ENCODE measurements around the gene UBE2U. TPM values are rescaled to one million over a fixed set of nuclear protein-coding genes. Genes with fewer than 3 reads are reported as not detected.

Gene UBE2U
- total and polyA plus RNA-seq, 9 donors, result not detected

DNA sequence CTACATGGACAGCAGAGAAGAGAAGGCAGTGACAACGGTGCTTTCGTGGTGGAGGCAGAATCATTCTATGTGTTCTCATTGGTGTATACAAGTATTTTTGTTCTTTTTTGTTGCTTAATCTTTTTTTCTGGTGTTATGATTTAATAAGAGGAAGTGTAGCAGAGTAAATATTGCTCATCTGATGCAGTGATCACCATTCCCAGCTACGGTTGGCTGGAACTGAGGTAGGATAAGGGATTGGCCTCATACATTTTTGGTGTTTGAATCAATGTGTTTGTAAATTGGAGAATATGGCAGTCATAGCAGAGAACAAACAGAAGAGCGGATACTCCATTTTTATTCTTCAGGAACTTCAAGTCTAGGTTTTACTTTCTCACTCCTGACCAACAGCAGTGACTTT is 76.6 kb downstream of the UBE2U start:
- Histone ChIP-seq H3K4me1 (ENCODE audit: insufficient read depth) (no peaks in the 10 kb centered on the region), H3K4me3 (no peak overlapping the region), H3K27ac (no peak overlapping the region), H3K36me3 (no peaks in the 10 kb centered on the region), H3K9me3 (no peaks in the 10 kb centered on the region), H3K27me3 (no peaks in the 10 kb centered on the region)
- 91 to 94% (median 93%) methylated on average over 4 of the region's 4 CpGs for WGBS, 3 donors
- DNase-seq, result no peak
- intact Hi-C loops (cut with DNase I), result no loop called here
- TF ChIP-seq POLR2A (IDR thresholded peaks at IDR 0.05), result no peak
- TF ChIP-seq, protein P1, sequence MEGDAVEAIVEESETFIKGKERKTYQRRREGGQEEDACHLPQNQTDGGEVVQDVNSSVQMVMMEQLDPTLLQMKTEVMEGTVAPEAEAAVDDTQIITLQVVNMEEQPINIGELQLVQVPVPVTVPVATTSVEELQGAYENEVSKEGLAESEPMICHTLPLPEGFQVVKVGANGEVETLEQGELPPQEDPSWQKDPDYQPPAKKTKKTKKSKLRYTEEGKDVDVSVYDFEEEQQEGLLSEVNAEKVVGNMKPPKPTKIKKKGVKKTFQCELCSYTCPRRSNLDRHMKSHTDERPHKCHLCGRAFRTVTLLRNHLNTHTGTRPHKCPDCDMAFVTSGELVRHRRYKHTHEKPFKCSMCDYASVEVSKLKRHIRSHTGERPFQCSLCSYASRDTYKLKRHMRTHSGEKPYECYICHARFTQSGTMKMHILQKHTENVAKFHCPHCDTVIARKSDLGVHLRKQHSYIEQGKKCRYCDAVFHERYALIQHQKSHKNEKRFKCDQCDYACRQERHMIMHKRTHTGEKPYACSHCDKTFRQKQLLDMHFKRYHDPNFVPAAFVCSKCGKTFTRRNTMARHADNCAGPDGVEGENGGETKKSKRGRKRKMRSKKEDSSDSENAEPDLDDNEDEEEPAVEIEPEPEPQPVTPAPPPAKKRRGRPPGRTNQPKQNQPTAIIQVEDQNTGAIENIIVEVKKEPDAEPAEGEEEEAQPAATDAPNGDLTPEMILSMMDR (IDR thresholded peaks at IDR 0.05), result no peak
- no peak for TF ChIP-seq EP300 (IDR thresholded peaks at IDR 0.05)

DNA sequence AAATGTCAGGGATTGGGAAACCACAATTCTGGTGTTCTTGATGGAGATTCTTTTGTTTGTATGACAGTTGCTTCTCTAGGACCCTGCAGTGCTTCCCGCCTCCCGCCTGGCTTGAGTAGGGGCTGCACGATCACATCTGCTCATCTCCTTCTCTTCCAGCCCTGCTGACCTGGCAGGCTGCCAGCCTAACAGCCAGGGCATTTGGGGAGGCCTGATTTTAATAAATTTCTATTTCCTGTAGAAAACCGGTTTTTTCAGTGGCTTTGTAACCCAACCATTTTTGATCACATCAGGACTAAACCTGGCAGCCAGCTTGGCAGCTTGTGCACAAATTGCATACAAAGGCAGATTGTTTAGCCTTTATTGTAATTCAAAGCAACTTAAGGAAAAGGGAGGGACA is 78.9 kb downstream of the UBE2U start:
- intact Hi-C loops (cut with DNase I), result no loop called here
- no peak overlapping the region for H3K4me3 ChIP-seq
- WGBS, 3 donors, result 53 to 66% (median 60%) methylated on average over 4 of the region's 4 CpGs
- H3K36me3 ChIP-seq, result no peaks in the 10 kb centered on the region
- TF ChIP-seq EP300 (IDR thresholded peaks at IDR 0.05) (no peak), POLR2A (IDR thresholded peaks at IDR 0.05) (no peak)
- TF ChIP-seq, protein P1 (IDR thresholded peaks at IDR 0.05), result no peak
- H3K27ac ChIP-seq, result no peak overlapping the region
- H3K9me3 ChIP-seq, result no peaks in the 10 kb centered on the region
- H3K4me1 ChIP-seq (ENCODE audit: insufficient read depth), result no peaks in the 10 kb centered on the region
- no peaks in the 10 kb centered on the region for H3K27me3 ChIP-seq
- DNase-seq, result peak in 1 of 5 donors; percentile 35

DNA sequence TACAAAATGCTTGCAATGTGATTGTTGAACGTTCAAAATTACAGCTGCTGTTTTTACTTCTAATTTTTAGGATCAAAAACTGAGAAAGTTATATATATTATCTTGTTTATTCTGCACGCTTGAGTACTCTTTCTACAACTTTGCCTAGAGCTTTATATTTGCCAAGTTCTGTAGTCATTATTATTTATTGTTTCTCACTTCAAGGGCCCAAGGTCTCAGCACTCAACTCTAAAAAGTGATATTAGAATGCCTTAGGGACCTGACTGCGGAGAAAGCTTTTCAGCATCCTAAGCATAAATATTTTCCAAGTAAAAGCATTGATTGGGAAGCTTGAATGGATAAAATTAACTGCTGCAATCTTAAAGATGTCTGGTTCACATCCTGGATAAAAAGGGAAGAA is 83.6 kb downstream of the UBE2U start:
- intact Hi-C loops (cut with DNase I), result no loop called here

DNA sequence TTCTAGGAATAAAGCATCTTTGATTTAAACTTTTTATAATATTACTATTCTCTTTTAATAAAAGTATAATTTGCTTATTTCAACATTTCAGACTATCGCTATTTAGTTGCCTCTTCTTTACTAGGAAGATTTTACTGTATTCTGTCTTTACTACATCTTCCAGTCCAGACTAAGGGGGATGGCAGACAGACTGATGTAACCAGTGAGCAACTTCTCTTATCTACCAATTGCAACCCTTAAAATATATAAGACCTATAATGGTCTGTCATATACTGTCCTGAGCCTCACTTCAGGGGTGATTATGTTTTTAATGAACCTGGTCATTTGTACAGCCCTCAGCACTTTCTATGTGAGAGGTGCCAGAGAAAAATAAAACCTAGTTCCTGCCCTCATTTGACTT is 87.0 kb downstream of the UBE2U start:
- Histone ChIP-seq H3K36me3 (no peaks in the 10 kb centered on the region), H3K4me3 (no peak overlapping the region), H3K4me1 (ENCODE audit: insufficient read depth) (no peaks in the 10 kb centered on the region), H3K9me3 (no peaks in the 10 kb centered on the region), H3K27ac (no peak overlapping the region), H3K27me3 (no peaks in the 10 kb centered on the region)
- 79 to 98% (median 93%) methylated on average over 1 of the region's 1 CpG for WGBS, 3 donors
- no peak for DNase-seq
- intact Hi-C loops (cut with DNase I), result no loop called here
- TF ChIP-seq EP300 (IDR thresholded peaks at IDR 0.05) (no peak), POLR2A (IDR thresholded peaks at IDR 0.05) (no peak)
- TF ChIP-seq, protein P1 (IDR thresholded peaks at IDR 0.05), result no peak

More for the DNA sequence above, 83.6 kb downstream of the UBE2U start:
- Histone ChIP-seq H3K27me3 (no peaks in the 10 kb centered on the region), H3K9me3 (no peaks in the 10 kb centered on the region), H3K36me3 (no peaks in the 10 kb centered on the region), H3K4me1 (ENCODE audit: insufficient read depth) (no peaks in the 10 kb centered on the region), H3K27ac (no peak overlapping the region), H3K4me3 (no peak overlapping the region)
- 12 to 15% (median 13%) methylated on average over 3 of the region's 3 CpGs for WGBS, 3 donors
- TF ChIP-seq POLR2A (IDR thresholded peaks at IDR 0.05) (no peak), EP300 (IDR thresholded peaks at IDR 0.05) (no peak)
- DNase-seq, result no peak

DNA sequence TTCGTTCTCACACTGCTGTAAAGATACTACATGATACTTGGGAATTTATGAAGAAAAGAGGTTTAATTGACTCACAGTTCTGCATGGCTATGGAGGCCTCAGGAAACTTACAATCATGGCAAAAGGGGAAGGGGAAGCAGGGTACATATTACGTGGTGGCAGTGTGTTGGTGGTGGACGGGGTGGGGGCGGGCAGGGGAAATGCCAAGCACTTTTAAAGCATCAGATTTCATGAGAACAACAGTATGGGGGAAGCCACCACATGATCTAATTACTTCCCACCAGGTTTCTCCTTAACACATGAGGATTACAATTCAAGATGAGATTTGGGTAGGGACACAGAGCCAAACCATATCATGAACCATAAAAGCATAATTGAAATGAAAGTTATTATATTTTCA is 88.5 kb downstream of the UBE2U start:
- Histone ChIP-seq H3K27me3 (no peaks in the 10 kb centered on the region), H3K4me1 (ENCODE audit: insufficient read depth) (no peaks in the 10 kb centered on the region), H3K4me3 (no peak overlapping the region), H3K36me3 (no peaks in the 10 kb centered on the region), H3K27ac (no peak overlapping the region), H3K9me3 (no peaks in the 10 kb centered on the region)
- intact Hi-C loops (cut with DNase I), result no loop called here
- 89 to 91% (median 90%) methylated on average over 4 of the region's 4 CpGs for WGBS, 3 donors
- no peak for DNase-seq
- TF ChIP-seq POLR2A (IDR thresholded peaks at IDR 0.05) (no peak), EP300 (IDR thresholded peaks at IDR 0.05) (no peak)
- TF ChIP-seq, protein P1 (IDR thresholded peaks at IDR 0.05), result no peak

Measured in ovary (tissue), 9 donors.